ENCODE results near the gene KLK13. TPM values are rescaled to one million over a fixed set of nuclear protein-coding genes. Genes with fewer than 3 reads are reported as not detected.

The KLK13 gene
- total RNA-seq, 1 donor from 2014 or later = not detected

GRCh38 chr19:51083783-51084182 is 18.9 kb upstream of the KLK13 start:
- no peak for DNase-seq (ENCODE audit: low read depth, low spot score)
- no peak overlapping the region for H3K4me3 Mint-ChIP-seq
- no peak overlapping the region for H3K27ac Mint-ChIP-seq (ENCODE audit: unreplicated experiment)
- no peak for TF ChIP-seq CTCF (conservative IDR thresholded peaks at IDR 0.05)
- peaks cover 24% of the 10 kb centered on the region for H3K27me3 Mint-ChIP-seq (ENCODE audit: low read depth)
- H3K36me3 Mint-ChIP-seq (ENCODE audit: low read depth) = no peaks in the 10 kb centered on the region
- no peaks in the 10 kb centered on the region for H3K9me3 Mint-ChIP-seq
- no peaks in the 10 kb centered on the region for H3K4me1 Mint-ChIP-seq

GRCh38 chr19:51083181-51083580 is 18.3 kb upstream of the KLK13 start:
- no peak for DNase-seq (ENCODE audit: low read depth, low spot score)
- no peaks in the 10 kb centered on the region for H3K9me3 Mint-ChIP-seq
- H3K4me3 Mint-ChIP-seq = no peak overlapping the region
- H3K27ac Mint-ChIP-seq (ENCODE audit: unreplicated experiment) = no peak overlapping the region
- H3K4me1 Mint-ChIP-seq = no peaks in the 10 kb centered on the region
- peaks cover 24% of the 10 kb centered on the region for H3K27me3 Mint-ChIP-seq (ENCODE audit: low read depth)
- no peaks in the 10 kb centered on the region for H3K36me3 Mint-ChIP-seq (ENCODE audit: low read depth)
- TF ChIP-seq CTCF (conservative IDR thresholded peaks at IDR 0.05) = no peak

GRCh38 chr19:51082611-51083010 is 17.7 kb upstream of the KLK13 start, which contains the start of gene KLK14:
Gene KLK14 (minus strand): TSS chr19:51082887. CDS start chr19:51082614, 273 bp downstream.
- H3K27ac Mint-ChIP-seq (ENCODE audit: unreplicated experiment) = no peak within 1 kb of the TSS
- DNase-seq (ENCODE audit: low read depth, low spot score) = no peak
- no peaks in the 10 kb centered on the region for H3K36me3 Mint-ChIP-seq (ENCODE audit: low read depth)
- H3K4me1 Mint-ChIP-seq = no peaks in the 10 kb centered on the region
- no peaks in the 10 kb centered on the region for H3K9me3 Mint-ChIP-seq
- no peak within 1 kb of the TSS for H3K4me3 Mint-ChIP-seq
- H3K27me3 Mint-ChIP-seq (ENCODE audit: low read depth) = peaks cover 24% of the 10 kb centered on the region
- TF ChIP-seq CTCF (conservative IDR thresholded peaks at IDR 0.05) = no peak

- no peaks in the 10 kb centered on the region for H3K9me3 Mint-ChIP-seq
- H3K4me3 Mint-ChIP-seq = no peak overlapping the region
- H3K36me3 Mint-ChIP-seq (ENCODE audit: low read depth) = no peaks in the 10 kb centered on the region
- no peak for DNase-seq (ENCODE audit: low read depth, low spot score)
- no peak overlapping the region for H3K27ac Mint-ChIP-seq (ENCODE audit: unreplicated experiment)
- no peak for TF ChIP-seq CTCF (conservative IDR thresholded peaks at IDR 0.05)
- H3K4me1 Mint-ChIP-seq = no peaks in the 10 kb centered on the region
- peaks cover 24% of the 10 kb centered on the region for H3K27me3 Mint-ChIP-seq (ENCODE audit: low read depth)
Measured at GRCh38 chr19:51081476-51081875, 16.6 kb upstream of the KLK13 start.

- Mint-ChIP-seq H3K4me1 (no peaks in the 10 kb centered on the region), H3K4me3 (no peak overlapping the region), H3K27me3 (ENCODE audit: low read depth) (peaks cover 29% of the 10 kb centered on the region), H3K36me3 (ENCODE audit: low read depth) (no peaks in the 10 kb centered on the region), H3K27ac (ENCODE audit: unreplicated experiment) (no peak overlapping the region), H3K9me3 (no peaks in the 10 kb centered on the region)
- TF ChIP-seq CTCF (conservative IDR thresholded peaks at IDR 0.05) = no peak
- no peak for DNase-seq (ENCODE audit: low read depth, low spot score)
Measured at GRCh38 chr19:51079481-51080110, 14.7 kb upstream of the KLK13 start.

Measured in neural crest cell (in vitro differentiated cells).